ENCODE results near the gene TSC22D2. TPM values are rescaled to one million over a fixed set of nuclear protein-coding genes. Genes with fewer than 3 reads are reported as not detected.
A peak's percentile ranks its signal among the peaks of the same experiment; 100 is the strongest.

TSC22D2 gene
- polyA plus RNA-seq, 3 donors: 5.1 to 12.9 (median 5.7) TPM

GRCh38 chr3:150423761-150424160, 15.7 kb downstream of the TSC22D2 start:
- no peak overlapping the region for H3K4me3 Mint-ChIP-seq
- Histone ChIP-seq H3K4me3 (replicated peaks in 1 of 3; ENCODE audit: low read depth in 2 of 3, low read length in 3 of 3) (no peak overlapping the region), H3K79me2 (ENCODE audit: insufficient read depth, low read length) (peaks cover 96% of the 10 kb centered on the region), H3K4me1 (ENCODE audit: control insufficient read depth in 1 of 2, insufficient read depth in 2 of 2, low read length in 2 of 2) (peaks cover 0 to 5% of the 10 kb centered on the region in 2 donors), H3K9me3 (replicated peaks in 1 of 2; ENCODE audit: control insufficient read depth in 1 of 2, insufficient read depth in 1 of 2, low read length in 2 of 2) (no peaks in the 10 kb centered on the region), H3K36me3 (replicated peaks in 1 of 2; ENCODE audit: control insufficient read depth in 1 of 2, insufficient read depth in 2 of 2, low read length in 2 of 2) (peaks cover 0 to 37% of the 10 kb centered on the region in 2 donors), H3K4me2 (replicated peaks; ENCODE audit: extremely low read depth, low read length, poor library complexity, severe bottlenecking) (no peak overlapping the region), H3K27ac (ENCODE audit: low read depth in 1 of 2, low read length in 2 of 2) (no peak overlapping the region), H3K9ac (ENCODE audit: insufficient read depth, low read length, poor library complexity, severe bottlenecking) (no peak overlapping the region), H2AFZ (ENCODE audit: insufficient read depth, low read depth, low read length, poor library complexity, severe bottlenecking) (no peak overlapping the region), H4K20me1 (ENCODE audit: insufficient read depth, low read length) (peaks cover 97% of the 10 kb centered on the region), H3K27me3 (ENCODE audit: control insufficient read depth in 2 of 2, insufficient read depth in 2 of 2, low read length in 2 of 2) (no peaks in the 10 kb centered on the region)
- WGBS (ENCODE audit: insufficient coverage): 100% methylated on average over 1 of the region's 4 CpGs
- TF ChIP-seq CTCF (IDR thresholded peaks at IDR 0.05): no peak
- H3K27me3 Mint-ChIP-seq (ENCODE audit: low read depth in 3 of 3): no peaks in the 10 kb centered on the region
- DNase-seq: no peak
- peaks cover 27% of the 10 kb centered on the region for H3K4me1 Mint-ChIP-seq
- no peak overlapping the region for H3K27ac Mint-ChIP-seq
- peaks cover 18 to 20% of the 10 kb centered on the region in 2 donors for H3K36me3 Mint-ChIP-seq
- intact Hi-C loops (cut with micrococcal nuclease): no loop called here
- H3K9me3 Mint-ChIP-seq: peaks cover 0 to 2% (median 0%) of the 10 kb centered on the region in 7 donors

GRCh38 chr3:150426292-150426691, 18.2 kb downstream of the TSC22D2 start:
- H3K27ac Mint-ChIP-seq: peak overlapping the region in 1 of 7 donors; percentile 15
- peaks cover 0 to 5% of the 10 kb centered on the region in 2 donors for H3K4me1 ChIP-seq (ENCODE audit: control insufficient read depth in 1 of 2, insufficient read depth in 2 of 2, low read length in 2 of 2)
- intact Hi-C loops (cut with micrococcal nuclease): no loop called here
- H3K27me3 Mint-ChIP-seq (ENCODE audit: low read depth in 3 of 3): no peaks in the 10 kb centered on the region
- peaks cover 35% of the 10 kb centered on the region for H3K4me1 Mint-ChIP-seq
- H3K36me3 Mint-ChIP-seq: peaks cover 24 to 27% of the 10 kb centered on the region in 2 donors
- no peaks in the 10 kb centered on the region for H3K27me3 ChIP-seq (ENCODE audit: control insufficient read depth in 2 of 2, insufficient read depth in 2 of 2, low read length in 2 of 2)
- H3K4me2 ChIP-seq (replicated peaks; ENCODE audit: extremely low read depth, low read length, poor library complexity, severe bottlenecking): no peak overlapping the region
- no peak for TF ChIP-seq CTCF (IDR thresholded peaks at IDR 0.05)
- H3K79me2 ChIP-seq (ENCODE audit: insufficient read depth, low read length): peaks cover 94% of the 10 kb centered on the region
- H3K36me3 ChIP-seq (replicated peaks in 1 of 2; ENCODE audit: control insufficient read depth in 1 of 2, insufficient read depth in 2 of 2, low read length in 2 of 2): peaks cover 0 to 43% of the 10 kb centered on the region in 2 donors
- H3K27ac ChIP-seq (ENCODE audit: low read depth in 1 of 2, low read length in 2 of 2): no peak overlapping the region
- DNase-seq: no peak
- H3K9me3 Mint-ChIP-seq: no peaks in the 10 kb centered on the region
- no peak overlapping the region for H3K9ac ChIP-seq (ENCODE audit: insufficient read depth, low read length, poor library complexity, severe bottlenecking)
- no CpG with 5 or more reads among the region's 3 CpGs for WGBS (ENCODE audit: insufficient coverage)
- H3K9me3 ChIP-seq (replicated peaks in 1 of 2; ENCODE audit: control insufficient read depth in 1 of 2, insufficient read depth in 1 of 2, low read length in 2 of 2): no peaks in the 10 kb centered on the region
- H2AFZ ChIP-seq (ENCODE audit: insufficient read depth, low read depth, low read length, poor library complexity, severe bottlenecking): no peak overlapping the region
- H3K4me3 ChIP-seq (replicated peaks in 1 of 3; ENCODE audit: low read depth in 2 of 3, low read length in 3 of 3): no peak overlapping the region
- peaks cover 96% of the 10 kb centered on the region for H4K20me1 ChIP-seq (ENCODE audit: insufficient read depth, low read length)
- no peak overlapping the region for H3K4me3 Mint-ChIP-seq
